ENCODE data around the gene TMEM229B.

DNA sequence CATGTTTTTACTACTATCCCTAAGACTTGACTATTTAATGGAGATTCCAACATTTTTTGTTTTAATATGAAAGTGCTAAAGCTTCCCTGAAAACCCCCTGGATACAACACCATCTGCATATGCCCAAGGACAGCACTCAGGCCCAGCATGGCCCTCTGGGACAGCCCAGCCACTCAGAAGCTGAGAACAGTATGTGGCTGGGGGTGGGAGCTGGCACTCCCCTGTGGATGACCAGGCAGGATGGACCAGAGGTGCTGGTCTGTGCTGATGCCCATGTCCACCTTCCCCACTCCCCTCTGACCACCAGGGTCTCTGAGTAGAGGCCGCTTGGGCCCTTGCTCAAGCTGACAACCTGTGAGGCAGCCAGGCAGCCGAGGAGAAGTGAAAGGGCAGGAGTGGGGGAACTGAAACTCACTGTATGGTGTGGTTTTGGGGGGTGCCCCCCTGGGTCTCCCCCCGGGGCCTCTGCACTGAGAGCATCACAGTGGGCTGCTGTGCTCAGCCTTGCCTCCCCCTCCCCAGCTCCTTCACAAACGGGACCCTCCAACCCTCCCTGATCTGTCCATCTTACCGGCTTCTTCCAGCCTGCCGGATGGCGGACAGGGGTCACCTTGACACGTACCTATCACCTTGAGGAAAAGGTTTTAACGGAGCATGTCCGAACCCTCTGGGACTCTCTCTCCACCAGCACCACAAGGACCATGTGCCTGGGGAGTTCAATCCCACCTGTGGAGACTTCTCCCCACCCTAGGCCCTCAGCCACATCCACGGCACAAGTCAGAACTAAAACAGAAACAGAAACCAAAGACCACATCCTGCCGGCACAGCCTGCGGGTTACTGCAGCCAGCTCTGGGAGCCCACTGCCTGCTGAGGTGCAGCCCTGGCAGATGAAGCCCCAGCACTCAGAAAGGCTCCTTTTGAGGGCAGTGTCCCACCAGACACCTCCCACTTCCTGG, at the start of gene TMEM229B:
- TF ChIP-seq, protein P1, sequence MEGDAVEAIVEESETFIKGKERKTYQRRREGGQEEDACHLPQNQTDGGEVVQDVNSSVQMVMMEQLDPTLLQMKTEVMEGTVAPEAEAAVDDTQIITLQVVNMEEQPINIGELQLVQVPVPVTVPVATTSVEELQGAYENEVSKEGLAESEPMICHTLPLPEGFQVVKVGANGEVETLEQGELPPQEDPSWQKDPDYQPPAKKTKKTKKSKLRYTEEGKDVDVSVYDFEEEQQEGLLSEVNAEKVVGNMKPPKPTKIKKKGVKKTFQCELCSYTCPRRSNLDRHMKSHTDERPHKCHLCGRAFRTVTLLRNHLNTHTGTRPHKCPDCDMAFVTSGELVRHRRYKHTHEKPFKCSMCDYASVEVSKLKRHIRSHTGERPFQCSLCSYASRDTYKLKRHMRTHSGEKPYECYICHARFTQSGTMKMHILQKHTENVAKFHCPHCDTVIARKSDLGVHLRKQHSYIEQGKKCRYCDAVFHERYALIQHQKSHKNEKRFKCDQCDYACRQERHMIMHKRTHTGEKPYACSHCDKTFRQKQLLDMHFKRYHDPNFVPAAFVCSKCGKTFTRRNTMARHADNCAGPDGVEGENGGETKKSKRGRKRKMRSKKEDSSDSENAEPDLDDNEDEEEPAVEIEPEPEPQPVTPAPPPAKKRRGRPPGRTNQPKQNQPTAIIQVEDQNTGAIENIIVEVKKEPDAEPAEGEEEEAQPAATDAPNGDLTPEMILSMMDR (IDR thresholded peaks at IDR 0.05) = no peak
- TF ChIP-seq POLR2A (IDR thresholded peaks at IDR 0.05) (no peak), POLR2AphosphoS5 (IDR thresholded peaks at IDR 0.05) (no peak)

All from suprapubic skin (tissue), 4 donors.